Embryonic facial prominence (tissue), 1 donor: ENCODE data around the gene TMEM167B.
"Not testable (repeated sequence)": the region's sequence is repeated elsewhere in the genome, so short reads cannot be mapped to it uniquely, and the experiment has no call there.

Experiments used
- DNase-seq: peaks from one replicate; pipeline ENCODE4 v3.0.0-alpha.2; 2016; ENCODE audit errors: extremely low spot score

The TMEM167B gene

GRCh38 chr1:109090196-109091077 is at the start of gene TMEM167B:
TMEM167B (plus strand) TSS chr1:109090764; CDS start chr1:109090873, 109 bp downstream.
- peak; percentile 94 for DNase-seq

- no peak for DNase-seq
Measured at GRCh38 chr1:109040989-109041620, 49.5 kb upstream of the TMEM167B start.

GRCh38 chr1:109041621-109042468 is 48.7 kb upstream of the TMEM167B start, which contains the start of gene WDR47:
WDR47 (minus strand) TSS chr1:109042102; CDS start chr1:109023512, 18,590 bp downstream.
- peak; percentile 82 for DNase-seq

GRCh38 chr1:109045595-109045994 is 45.0 kb upstream of the TMEM167B start:
- DNase-seq, result no peak

DNA sequence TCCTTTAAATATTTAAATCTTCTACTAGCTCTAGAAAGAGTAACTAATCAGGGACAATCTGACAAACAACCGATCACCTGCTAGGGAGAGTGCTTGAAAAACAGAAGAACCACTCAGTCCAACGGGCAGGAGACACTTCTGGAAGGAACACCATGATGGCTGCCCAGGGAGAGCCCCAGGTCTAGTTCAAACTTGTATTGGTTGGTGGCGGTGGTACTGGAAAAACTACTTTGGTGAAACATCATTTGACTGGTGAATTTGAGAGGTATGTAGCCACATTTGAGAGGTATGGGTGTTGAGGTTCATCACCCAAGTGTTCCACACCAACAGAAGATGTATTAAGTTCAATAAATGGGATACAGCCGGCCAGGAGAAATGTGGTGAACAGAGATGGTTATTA is 43.9 kb upstream of the TMEM167B start:
- no peak for DNase-seq

DNA sequence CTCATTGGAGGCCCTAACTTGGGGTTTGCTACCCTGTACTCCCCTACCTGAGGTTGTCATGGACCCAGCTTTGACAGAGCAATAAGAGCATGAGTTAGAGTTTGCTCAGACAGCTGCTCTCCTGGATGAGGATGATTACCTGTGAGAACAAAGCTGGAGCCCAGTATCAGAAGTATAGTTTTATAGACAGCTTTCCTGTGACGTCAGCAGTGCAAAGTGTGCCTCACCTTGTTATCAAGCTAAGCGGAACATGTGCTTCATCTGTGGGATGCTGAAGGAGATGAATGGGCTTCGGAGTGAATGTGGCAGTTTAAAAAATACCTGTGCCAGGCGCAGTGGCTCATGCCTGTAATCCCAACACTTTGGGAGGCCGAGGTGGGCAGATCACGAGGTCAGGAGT is 43.2 kb upstream of the TMEM167B start:
- DNase-seq, result no peak

DNA sequence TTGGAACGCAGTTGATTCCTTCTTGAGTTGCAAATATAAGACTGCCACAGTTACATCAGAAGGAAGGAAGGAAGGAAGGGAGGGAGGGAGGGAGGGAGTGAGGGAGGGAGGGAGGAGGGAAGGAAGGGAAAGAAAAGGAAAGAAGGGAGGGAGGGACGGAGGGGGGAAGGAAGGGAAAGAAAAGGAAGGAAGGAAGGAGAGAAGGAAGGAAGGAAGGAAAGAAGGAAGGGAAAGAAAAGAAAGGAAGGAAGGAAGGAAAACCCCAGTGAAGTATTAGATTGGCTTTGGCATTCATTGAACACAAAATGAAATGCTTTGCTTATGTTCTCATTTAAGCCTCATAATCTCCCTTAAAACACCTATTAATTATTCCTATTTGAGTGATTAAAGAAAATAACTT is 42.2 kb upstream of the TMEM167B start:
- no peak for DNase-seq

- DNase-seq, result no peak
Measured at GRCh38 chr1:109050228-109050995, 40.2 kb upstream of the TMEM167B start.

DNA sequence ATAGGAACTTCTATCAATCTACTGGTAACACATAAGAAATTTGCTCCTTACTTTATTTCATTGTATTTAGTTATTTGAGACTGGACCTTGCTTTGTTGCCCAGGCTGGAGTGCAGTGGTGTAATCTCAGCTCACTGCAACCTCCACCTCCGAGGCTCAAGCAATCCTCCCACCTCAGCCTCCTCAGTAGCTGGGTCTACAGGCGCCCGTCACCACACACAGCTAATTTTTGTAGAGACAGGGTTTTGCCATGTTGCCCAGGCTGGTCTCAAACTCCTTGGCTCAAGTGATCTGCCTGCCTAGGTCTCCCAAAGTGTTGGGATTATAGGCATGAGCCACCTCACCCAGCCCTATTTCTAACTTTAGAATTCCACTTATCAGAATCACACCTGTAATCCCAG is 38.4 kb upstream of the TMEM167B start:
- not testable (repeated sequence) for DNase-seq

- no peak for DNase-seq
Measured at GRCh38 chr1:109056064-109056463, 34.5 kb upstream of the TMEM167B start.

DNA sequence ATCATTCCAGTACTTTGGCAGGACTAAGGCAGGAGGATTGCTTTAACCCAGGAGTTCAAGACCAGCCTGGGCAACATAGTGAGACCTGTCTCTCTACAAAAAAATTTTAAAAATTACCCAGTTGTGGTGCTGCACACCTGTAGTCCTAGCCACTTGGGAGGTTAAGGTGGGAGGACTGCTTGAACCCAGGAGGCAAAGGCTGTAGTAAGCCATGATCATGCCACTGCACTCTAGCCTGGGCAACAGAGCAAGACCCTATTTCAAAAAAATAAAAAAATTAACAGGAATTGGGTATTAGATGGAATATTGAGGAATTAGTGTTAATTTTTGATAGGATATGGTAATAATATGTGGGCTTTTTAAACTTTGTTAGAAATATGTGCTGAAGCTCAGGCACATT is 31.5 kb upstream of the TMEM167B start:
- no peak for DNase-seq

GRCh38 chr1:109060707-109061106 is 29.9 kb upstream of the TMEM167B start:
- DNase-seq, result no peak

DNA sequence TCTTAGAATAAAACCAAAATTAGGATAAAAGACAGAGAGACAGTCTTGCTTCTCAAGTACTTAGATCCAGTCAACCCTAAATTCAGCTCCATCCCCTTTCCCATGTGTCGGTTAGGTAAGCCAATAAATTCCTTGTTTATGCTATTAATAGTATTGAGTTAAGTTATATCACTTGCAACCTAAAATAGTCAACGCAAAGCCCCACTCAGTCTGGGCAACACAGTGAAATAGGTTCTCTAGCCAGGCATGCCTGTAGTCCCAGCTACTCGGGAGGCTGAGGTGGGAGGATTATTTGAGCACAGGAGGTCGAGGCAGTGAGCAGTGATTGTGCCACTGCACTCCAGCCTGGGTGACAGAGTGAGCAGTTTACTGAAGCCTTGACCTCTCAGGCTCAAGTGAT is 29.4 kb upstream of the TMEM167B start:
- DNase-seq, result no peak

GRCh38 chr1:109065137-109065536 is 25.4 kb upstream of the TMEM167B start:
- no peak for DNase-seq

DNA sequence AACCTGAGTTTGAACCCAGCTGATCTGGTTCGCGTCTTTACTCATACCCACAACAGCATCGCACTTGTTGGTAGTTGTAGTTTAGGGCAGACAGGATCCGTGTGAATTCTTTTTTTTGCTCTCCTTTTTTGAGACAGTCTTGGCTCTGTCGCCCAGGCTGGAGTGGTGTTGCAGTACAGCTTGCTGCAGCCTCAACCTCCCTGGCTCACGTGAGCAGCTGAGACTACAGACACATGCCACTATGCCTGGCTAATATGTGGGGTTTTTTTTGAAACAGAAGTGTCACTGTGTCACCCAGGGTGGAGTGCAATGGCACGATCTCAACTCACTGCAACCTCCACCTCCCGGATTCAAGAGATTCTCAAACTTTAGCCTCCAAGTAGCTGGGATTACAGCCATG is 22.7 kb upstream of the TMEM167B start:
- DNase-seq, result no peak

DNA sequence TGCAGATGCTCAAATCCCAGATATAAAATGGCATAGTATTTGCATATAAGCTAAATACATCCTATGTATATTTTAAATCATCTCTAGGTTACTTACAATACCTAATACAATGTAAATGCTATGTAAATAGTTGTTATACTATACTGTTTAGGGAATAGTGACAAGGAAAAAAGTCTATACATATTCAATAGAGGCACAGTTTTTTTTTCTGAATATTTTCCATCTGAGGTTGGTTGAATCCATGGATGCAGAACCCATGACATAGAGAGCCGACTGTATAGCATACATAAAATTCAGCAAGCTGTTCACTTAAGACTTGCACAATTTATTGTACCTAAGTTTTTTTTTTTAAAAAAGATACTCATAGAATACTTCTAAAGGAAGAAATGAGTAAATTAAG is 21.3 kb upstream of the TMEM167B start:
- DNase-seq, result no peak

DNA sequence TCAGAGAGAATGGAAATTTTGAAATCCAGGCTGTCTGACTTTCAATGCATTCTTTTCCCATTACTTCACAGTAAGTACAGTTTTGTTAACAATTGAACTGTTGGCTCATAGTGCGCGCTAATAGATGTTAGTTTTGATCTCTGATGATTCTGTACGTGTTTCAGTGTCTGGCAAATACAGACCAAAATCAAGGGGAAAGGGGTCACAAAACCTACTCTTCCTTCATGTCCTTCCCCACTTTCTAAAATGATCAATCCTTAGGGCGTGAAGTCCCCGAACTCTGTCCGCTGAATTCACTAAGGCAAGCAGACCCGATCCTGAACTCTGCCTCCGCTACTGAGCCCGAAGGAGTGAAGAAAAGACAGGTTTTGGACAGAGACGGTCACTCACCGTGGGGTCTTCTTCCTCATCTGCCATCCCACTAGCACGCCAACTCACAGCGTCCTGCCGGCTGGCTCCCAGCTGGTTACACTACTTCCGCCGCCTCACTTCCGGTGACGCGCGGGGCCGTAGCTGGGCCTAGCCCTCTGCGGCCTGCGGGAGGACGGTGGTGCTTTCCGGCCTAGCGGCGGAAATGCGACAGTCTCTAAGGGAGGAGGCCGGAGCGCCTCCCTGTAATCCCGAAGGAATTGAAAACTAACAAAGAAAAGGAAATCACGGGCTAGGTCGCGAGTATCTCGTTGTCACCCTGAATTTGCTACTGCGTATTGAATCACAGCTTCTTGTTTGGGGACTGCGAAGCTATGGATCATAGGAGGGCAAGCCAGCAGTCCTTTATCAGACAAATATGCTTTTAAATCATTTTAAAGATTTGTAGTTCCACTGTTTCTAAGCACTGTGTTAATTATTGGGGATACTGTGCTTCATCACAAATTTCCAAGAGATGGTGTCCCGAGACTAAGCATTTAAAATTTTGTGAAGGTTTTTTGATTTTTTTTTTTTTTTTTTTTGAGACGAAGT is 14.8 kb upstream of the TMEM167B start, which contains the start of gene TAF13:
TSS of gene TAF13 (minus strand) at position 473 of the 960 bp plus-strand sequence. CDS start at position 417, 56 bp downstream.
- DNase-seq, result peak; percentile 91

- no peak for DNase-seq
Measured at GRCh38 chr1:109078317-109078716, 12.2 kb upstream of the TMEM167B start.

DNA sequence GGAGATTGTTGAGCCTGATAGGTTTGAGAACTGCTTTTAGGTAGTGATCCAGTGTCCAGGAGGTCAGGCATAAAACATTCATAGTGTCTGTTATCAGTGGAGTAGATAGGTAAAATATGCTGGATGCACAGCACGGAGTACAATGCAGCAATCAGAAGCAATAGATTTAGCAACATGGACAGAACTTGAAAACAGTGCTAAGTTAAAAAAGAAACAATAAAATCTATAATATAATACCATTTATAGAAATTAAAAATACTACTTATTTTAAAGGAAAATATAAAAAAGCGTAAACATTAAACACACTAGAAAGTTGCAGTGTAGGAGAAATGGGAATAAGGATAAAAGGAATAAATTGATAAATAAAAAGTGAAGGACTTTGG is 11.3 kb upstream of the TMEM167B start:
- no peak for DNase-seq

GRCh38 chr1:109080441-109081082 is 10.0 kb upstream of the TMEM167B start:
- DNase-seq, result no peak
